Kidney capillary endothelial cell (primary cell): ENCODE measurements around the gene KCTD11.
A peak's percentile ranks its signal among the peaks of the same experiment; 100 is the strongest.

Experiments used
- DNase-seq: peaks from one replicate; pipeline ENCODE4 v3.0.0-alpha.2; 2018; ENCODE audit warnings: low spot score

KCTD11 gene

GRCh38 chr17:7351665-7352502, at the start of gene KCTD11:
TSS of gene KCTD11 (plus strand) at chr17:7352162.
- peak; percentile 75 for DNase-seq

- DNase-seq = no peak
Measured at GRCh38 chr17:7304179-7304578, 47.8 kb upstream of the KCTD11 start.

GRCh38 chr17:7306911-7307685, 44.9 kb upstream of the KCTD11 start, which contains the start of gene EIF5A:
TSS of gene EIF5A (plus strand) at chr17:7307628. CDS start at chr17:7309636, 2,008 bp downstream.
- DNase-seq = peak; percentile 100

GRCh38 chr17:7307686-7308624, 44.0 kb upstream of the KCTD11 start:
- DNase-seq = no peak

- peak; percentile 62 for DNase-seq
Measured at GRCh38 chr17:7308625-7309433, 43.1 kb upstream of the KCTD11 start.

- no peak for DNase-seq
Measured at GRCh38 chr17:7309628-7310027, 42.3 kb upstream of the KCTD11 start.

GRCh38 chr17:7311110-7311705, 40.8 kb upstream of the KCTD11 start:
- DNase-seq = no peak

- no peak for DNase-seq
Measured at GRCh38 chr17:7312432-7313087, 39.4 kb upstream of the KCTD11 start.

- no peak for DNase-seq
Measured at GRCh38 chr17:7313088-7313889, 38.7 kb upstream of the KCTD11 start.

GRCh38 chr17:7313890-7314718, 37.9 kb upstream of the KCTD11 start:
- DNase-seq = no peak

- peak; percentile 73 for DNase-seq
Measured at GRCh38 chr17:7314719-7315569, 37.0 kb upstream of the KCTD11 start, which contains the start of gene GPS2. TSS of gene GPS2 (minus strand) at chr17:7315360. CDS start at chr17:7315052, 308 bp downstream.

- no peak for DNase-seq
Measured at GRCh38 chr17:7315570-7316235, 36.3 kb upstream of the KCTD11 start.

GRCh38 chr17:7317161-7317803, 34.7 kb upstream of the KCTD11 start:
- no peak for DNase-seq

- DNase-seq = no peak
Measured at GRCh38 chr17:7318121-7318860, 33.7 kb upstream of the KCTD11 start.

- no peak for DNase-seq
Measured at GRCh38 chr17:7321466-7321865, 30.5 kb upstream of the KCTD11 start.
